Measurements from ENCODE around the gene CENPK. TPM values are rescaled to one million over a fixed set of nuclear protein-coding genes. Genes with fewer than 3 reads are reported as not detected.
"Not testable (repeated sequence)": the region's sequence is repeated elsewhere in the genome, so short reads cannot be mapped to it uniquely, and the experiment has no call there.

CENPK gene
- 4.8 and 7.1 TPM in 2 replicates for polyA plus RNA-seq (2011; rRNA removed)
- polyA minus RNA-seq (2011; rRNA and poly(A)+ RNA removed) = 2.2 and 2.6 TPM in 2 replicates

GRCh38 chr5:65562731-65563701 is at the start of gene CENPK, which contains the start of gene PPWD1:
Gene CENPK, minus strand, starts transcription at chr5:65563168. Its CDS starts 8,261 bp downstream, at chr5:65554907.
Gene PPWD1, plus strand, starts transcription at chr5:65563296. Its CDS starts 15 bp downstream, at chr5:65563311.
- DNase-seq (ENCODE audit: low read depth) = peak; percentile 81
- no peak for TF ChIP-seq CTCF (IDR thresholded peaks at IDR 0.05; ENCODE audit: insufficient read depth, low read depth, low read length)
- Histone ChIP-seq H3K27me3 (ENCODE audit: control insufficient read depth, insufficient read depth, low read length) (no peaks in the 10 kb centered on the region), H3K4me3 (ENCODE audit: low read depth, low read length) (peak within 1 kb of the TSS; percentile 57), H3K36me3 (ENCODE audit: control insufficient read depth, insufficient read depth, low read length) (no peaks in the 10 kb centered on the region)
- CTCF ChIA-PET = interaction anchor here (1.1 kb wide), 1 partner anchor 13 kb away, joined by 5 read pairs; no protein-coding TSS in a partner anchor
- POLR2A ChIA-PET = no interaction called here

DNA sequence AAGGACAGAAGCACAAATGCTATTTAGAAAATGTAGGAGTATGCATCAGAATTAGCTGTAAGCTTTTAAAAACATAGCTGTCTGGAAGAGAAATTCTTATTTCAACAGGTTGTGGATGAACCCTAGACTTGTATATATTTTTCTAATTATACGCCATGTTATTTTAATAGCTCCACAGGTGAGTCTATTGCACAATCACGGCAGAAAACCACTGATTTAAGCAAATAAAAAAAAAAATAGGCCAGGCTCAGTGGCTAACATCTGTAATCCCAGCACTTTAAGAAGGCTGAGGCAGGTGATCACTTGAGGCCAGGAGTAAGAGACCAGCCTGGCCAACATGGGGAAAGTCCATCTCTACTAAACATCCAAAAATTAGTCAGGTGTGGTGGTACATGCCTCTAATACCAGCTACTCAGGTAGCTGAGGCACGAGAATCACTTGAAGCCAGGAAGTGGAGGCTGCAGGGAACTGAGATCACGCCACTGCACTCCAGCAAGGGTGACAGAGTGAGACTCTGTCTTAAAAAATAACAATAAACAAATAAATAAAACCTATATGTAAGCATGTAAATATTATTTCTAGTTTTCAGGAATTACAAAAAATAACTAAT is 49.4 kb upstream of the CENPK start:
- Histone ChIP-seq H3K4me3 (ENCODE audit: low read depth, low read length) (no peak overlapping the region), H3K36me3 (ENCODE audit: control insufficient read depth, insufficient read depth, low read length) (peaks cover 10% of the 10 kb centered on the region), H3K27me3 (ENCODE audit: control insufficient read depth, insufficient read depth, low read length) (no peaks in the 10 kb centered on the region)
- CTCF ChIA-PET = interaction anchor here (1.6 kb wide), 1 partner anchor 12 kb away, joined by 5 read pairs; no protein-coding TSS in a partner anchor
- TF ChIP-seq CTCF (IDR thresholded peaks at IDR 0.05; ENCODE audit: insufficient read depth, low read depth, low read length) = no peak
- POLR2A ChIA-PET = no interaction called here
- no peak for DNase-seq (ENCODE audit: low read depth)

GRCh38 chr5:65611524-65611923 is 48.6 kb upstream of the CENPK start:
- no peak overlapping the region for H3K4me3 ChIP-seq (ENCODE audit: low read depth, low read length)
- no peak for DNase-seq (ENCODE audit: low read depth)
- CTCF ChIA-PET = interaction anchor here (0.6 to 1.6 kb wide), 2 partner anchors 11 to 17 kb away, joined by 4 to 5 read pairs; no protein-coding TSS in a partner anchor
- peaks cover 10% of the 10 kb centered on the region for H3K36me3 ChIP-seq (ENCODE audit: control insufficient read depth, insufficient read depth, low read length)
- no peak for TF ChIP-seq CTCF (IDR thresholded peaks at IDR 0.05; ENCODE audit: insufficient read depth, low read depth, low read length)
- POLR2A ChIA-PET = no interaction called here
- H3K27me3 ChIP-seq (ENCODE audit: control insufficient read depth, insufficient read depth, low read length) = no peaks in the 10 kb centered on the region

DNA sequence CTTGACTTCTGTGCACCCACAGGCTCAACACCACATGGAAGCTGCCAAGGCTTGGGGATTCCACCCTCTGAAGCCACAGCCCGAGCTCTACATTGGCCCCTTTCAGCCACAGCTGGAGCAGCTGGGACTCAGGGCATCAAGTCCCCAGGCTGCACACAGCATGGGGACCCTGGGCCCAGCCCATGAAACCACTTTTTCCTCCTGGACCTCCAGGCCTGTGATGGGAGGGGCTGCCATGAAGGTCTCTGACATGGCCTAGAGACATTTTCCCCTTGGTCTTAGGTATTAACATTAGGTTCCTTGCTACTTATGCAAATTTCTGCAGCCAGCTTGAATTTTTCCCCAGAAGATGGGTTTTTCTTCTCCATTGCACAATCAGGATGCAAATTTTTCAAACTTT is 38.8 kb upstream of the CENPK start:
- DNase-seq (ENCODE audit: low read depth); H3K4me3 ChIP-seq (ENCODE audit: low read depth, low read length); H3K27me3 ChIP-seq (ENCODE audit: control insufficient read depth, insufficient read depth, low read length); POLR2A ChIA-PET; H3K36me3 ChIP-seq (ENCODE audit: control insufficient read depth, insufficient read depth, low read length): not testable (repeated sequence)
- CTCF ChIA-PET = interaction anchor here (0.9 kb wide), 1 partner anchor 11 kb away, joined by 3 read pairs; no protein-coding TSS in a partner anchor

DNA sequence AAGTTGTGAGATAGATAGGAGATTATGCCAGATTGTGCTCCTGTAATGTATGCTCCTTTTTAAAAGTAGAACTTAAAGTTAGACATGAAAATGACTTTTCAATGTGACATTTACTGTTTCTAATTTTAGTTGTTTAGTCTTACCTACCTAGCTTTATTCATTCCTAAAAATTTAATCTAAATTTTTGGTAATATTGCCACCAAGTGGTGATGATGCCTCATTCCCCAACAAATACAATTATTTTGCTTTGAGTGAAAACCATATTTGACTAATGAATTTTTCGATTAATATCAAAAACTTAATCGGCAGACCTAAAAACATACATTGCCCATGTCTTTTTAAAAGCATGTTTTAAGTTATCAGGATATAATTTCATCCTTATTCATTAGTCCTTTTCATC is 25.7 kb upstream of the CENPK start:
- Histone ChIP-seq H3K4me3 (ENCODE audit: low read depth, low read length) (no peak overlapping the region), H3K36me3 (ENCODE audit: control insufficient read depth, insufficient read depth, low read length) (peaks cover 9% of the 10 kb centered on the region), H3K27me3 (ENCODE audit: control insufficient read depth, insufficient read depth, low read length) (no peaks in the 10 kb centered on the region)
- ChIA-PET POLR2A (no interaction called here), CTCF (interaction anchor here (0.6 kb wide), 1 partner anchor 71 kb away, joined by 3 read pairs; no protein-coding TSS in a partner anchor)
- no peak for TF ChIP-seq CTCF (IDR thresholded peaks at IDR 0.05; ENCODE audit: insufficient read depth, low read depth, low read length)
- DNase-seq (ENCODE audit: low read depth) = no peak

All from BJ (cell line).